Left lobe of liver (tissue), 2 donors: ENCODE measurements around the gene THOP1. TPM values are rescaled to one million over a fixed set of nuclear protein-coding genes. Genes with fewer than 3 reads are reported as not detected.

Experiments used
- ATAC-seq: fragments of 200-7000 bp; cut with Tn5 transposase; one replicate; pipeline ENCODE4 v1.9.1; 2020; ENCODE audit warnings: mild to moderate bottlenecking, moderate library complexity
- DNase-seq: peaks from one replicate; pipeline ENCODE4 v3.0.0-alpha.2; 2020; ENCODE audit warnings: low spot score
- total RNA-seq: library from RNA; stranded (reverse); gene quantifications from one replicate; pipeline ENCODE4 v1.2.1, GENCODE V29; 2021
- donor health status: DM: no; HTN: no; CAD: no; lungs with moderate emphysema.
- donor health status: DM: no; HTN: yes; CAD: no.

The THOP1 gene
- total RNA-seq, 1 donor from 2014 or later = 33.5 TPM

- ATAC-seq (no peak), DNase-seq (no peak)
These were observed 15.2 kb downstream of the THOP1 start for GRCh38 chr19:2800506-2800905.

- ATAC-seq = no peak
These were observed 17.5 kb downstream of the THOP1 start for GRCh38 chr19:2802826-2803225.

DNA sequence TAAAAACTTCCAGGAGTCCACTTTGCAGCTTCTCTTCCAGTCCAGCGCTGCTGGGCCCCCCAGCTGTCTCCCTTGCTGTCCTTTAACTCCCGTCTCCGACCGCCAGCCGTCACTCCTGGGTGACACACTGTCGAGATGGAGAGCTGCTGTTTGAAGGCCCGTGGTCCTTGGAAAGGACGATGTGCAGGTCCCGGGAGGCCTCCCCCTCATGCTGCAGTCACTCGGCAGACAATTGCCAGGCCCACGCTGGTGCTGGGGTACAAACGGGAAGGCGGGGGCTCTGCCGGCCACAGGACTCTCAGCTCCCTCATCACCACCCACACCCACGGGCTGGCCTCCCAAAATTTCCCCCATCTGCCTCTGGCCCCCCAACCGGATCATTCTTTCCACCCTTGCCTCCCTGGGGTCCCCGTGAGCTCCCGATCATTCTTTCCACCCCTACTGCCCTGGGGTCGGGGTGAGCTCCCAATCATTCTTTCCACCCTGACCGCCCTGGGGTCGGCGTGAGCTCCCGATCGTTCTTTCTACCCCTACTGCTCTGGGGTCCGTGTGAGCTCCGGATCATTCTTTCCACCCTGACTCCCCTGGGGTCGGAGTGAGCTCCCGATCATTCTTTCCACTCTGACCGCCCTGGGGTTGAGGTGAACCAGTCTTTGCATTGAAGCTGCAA, 18.3 kb downstream of the THOP1 start:
- no peak for ATAC-seq
- no peak for DNase-seq

More at GRCh38 chr19:2802826-2803225, 17.5 kb downstream of the THOP1 start:
- no peak for DNase-seq

GRCh38 chr19:2804156-2805004, 19.1 kb downstream of the THOP1 start:
- DNase-seq = no peak

GRCh38 chr19:2805261-2805900, 20.1 kb downstream of the THOP1 start:
- no peak for ATAC-seq
- DNase-seq = no peak

More at GRCh38 chr19:2804156-2805004, 19.1 kb downstream of the THOP1 start:
- ATAC-seq = no peak

DNA sequence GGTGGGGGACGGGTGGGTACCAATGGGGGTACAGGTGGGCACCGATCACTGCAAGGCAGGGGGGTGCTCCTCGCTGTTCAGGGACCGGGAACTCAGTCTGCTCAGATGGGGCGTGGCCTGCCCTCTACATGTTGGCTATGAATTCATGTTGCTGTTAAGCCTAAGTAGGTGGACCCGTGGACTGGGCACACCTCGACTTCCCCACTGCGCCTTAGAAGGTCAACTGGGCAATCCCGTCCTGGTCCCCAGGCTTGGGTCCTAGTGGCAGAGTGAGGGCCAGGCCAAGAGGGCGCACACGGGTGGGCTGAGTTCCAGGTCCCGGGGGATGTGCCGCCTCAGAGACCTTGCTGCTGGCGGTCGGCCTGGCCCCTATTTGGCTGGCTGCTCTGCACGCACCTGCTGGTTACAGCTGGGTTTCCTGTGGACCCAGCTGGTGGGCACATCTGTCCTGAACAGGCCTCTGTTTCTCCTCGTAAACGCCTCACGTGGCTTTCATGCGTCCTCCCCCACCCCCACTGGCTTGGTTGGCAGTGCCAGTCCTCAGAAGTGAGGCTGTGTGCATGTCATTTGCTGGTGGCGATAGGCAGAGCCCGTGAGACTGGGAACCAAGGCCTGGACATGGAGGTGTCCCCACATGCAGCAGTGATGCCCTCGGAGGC, 20.8 kb downstream of the THOP1 start:
- no peak for ATAC-seq
- DNase-seq = no peak

DNA sequence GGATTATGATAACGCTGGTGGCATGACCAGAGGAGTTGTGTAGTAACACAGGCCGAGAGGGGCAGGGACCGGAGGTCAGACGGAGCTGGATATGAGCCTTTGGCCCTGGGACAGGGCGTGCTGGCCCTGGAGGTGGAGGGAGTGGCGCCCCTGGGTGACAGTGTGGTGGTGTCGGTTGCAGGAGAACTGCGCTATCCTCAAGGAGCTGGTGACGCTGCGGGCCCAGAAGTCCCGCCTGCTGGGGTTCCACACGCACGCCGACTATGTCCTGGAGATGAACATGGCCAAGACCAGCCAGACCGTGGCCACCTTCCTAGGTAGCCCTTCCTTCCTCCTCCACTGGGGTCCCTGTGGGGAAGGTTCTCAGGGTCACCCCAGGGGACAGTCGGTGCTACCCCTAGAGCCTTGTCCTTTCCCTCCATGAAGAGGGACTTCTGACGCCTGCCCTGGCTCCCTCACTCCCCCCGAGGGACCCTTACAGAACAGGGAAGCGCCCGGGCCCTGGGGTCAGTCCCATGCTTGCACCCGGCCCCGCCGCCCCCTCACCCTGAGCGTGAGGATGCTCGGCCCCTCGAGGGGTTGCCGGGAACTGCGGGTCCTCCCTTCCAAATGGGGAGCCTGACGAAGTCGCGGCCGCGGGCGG, 21.6 kb downstream of the THOP1 start:
- DNase-seq = no peak
- no peak for ATAC-seq

- ATAC-seq (no peak), DNase-seq (no peak)
These were observed 22.3 kb downstream of the THOP1 start for GRCh38 chr19:2807379-2808128.

DNA sequence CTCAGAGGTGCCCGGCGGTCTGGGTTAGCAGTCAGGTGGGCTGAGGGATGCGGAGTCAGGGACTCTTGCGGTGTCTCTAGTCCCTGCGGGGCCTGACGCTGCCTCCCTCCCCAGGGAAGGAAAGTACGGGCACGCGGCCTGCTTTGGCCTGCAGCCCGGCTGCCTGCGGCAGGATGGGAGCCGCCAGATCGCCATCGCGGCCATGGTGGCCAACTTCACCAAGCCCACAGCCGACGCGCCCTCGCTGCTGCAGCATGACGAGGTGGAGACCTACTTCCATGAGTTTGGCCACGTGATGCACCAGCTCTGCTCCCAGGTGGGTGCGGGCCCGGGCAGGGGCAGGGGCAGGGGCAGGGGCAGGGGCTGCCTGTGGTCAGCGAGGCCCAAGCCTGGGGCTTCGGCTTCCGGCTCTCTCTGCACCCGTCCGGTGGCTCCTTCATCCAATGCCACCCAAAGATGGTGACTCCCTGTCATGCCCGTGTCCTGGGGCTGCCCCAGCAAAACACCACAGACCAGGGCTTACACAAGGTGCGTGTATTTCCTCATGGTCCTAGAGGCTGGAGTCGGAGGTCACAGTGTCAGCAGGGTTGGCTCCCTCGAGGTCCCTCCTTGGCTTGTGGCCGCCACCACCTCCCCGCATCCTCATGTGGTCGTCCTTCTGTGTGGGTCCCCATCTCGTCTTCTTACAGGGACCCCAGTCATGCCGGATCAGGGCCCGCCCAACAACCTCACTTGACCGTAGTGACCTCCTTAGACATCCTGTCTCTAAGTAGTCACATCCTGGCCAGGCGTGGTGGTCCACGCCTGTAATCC, 23.0 kb downstream of the THOP1 start:
- no peak for DNase-seq

DNA sequence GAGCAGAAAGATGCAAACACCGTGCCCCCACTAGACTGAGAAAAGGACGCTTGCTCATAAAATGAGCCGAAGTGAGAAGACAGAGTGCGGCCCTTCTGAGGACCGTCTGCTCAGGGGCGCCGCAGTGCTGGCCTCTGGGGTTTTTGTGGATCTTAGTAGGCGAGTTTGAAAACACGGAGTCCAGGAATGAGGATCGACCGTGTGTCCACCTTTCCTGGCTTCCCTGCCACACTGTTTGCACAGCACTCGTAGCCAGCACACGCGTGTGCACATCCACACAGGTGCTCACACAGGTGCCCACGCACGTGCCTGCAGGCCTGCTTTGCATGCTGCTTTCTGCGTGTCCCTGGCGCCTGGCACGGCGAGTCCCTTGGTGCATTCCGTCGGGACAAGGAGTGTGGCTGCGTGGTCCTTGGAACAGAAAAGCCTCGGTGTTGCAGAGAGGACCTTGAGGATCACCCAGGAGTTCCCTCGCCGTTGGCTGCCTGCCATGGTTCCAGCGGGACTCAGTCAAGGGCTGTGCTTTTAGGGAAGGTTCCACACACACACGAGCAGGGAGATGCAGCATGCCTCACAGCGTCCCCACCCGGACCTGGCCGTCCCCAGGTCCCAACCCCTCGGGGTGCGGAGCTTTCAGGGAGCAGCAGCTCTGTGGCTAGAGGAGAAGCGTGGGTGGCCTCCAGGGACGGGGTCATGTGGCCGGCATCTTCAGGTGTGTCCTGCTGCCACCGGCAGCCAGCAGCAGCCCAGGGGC, 24.3 kb downstream of the THOP1 start:
- DNase-seq (no peak), ATAC-seq (no peak)

More for the DNA sequence above, 23.0 kb downstream of the THOP1 start:
- no peak for ATAC-seq

GRCh38 chr19:2810141-2811091, 25.1 kb downstream of the THOP1 start:
- no peak for DNase-seq

GRCh38 chr19:2811221-2811722, 26.0 kb downstream of the THOP1 start:
- DNase-seq (peak; percentile 87), ATAC-seq (peak; percentile 80)

More at GRCh38 chr19:2810141-2811091, 25.1 kb downstream of the THOP1 start:
- ATAC-seq = no peak

DNA sequence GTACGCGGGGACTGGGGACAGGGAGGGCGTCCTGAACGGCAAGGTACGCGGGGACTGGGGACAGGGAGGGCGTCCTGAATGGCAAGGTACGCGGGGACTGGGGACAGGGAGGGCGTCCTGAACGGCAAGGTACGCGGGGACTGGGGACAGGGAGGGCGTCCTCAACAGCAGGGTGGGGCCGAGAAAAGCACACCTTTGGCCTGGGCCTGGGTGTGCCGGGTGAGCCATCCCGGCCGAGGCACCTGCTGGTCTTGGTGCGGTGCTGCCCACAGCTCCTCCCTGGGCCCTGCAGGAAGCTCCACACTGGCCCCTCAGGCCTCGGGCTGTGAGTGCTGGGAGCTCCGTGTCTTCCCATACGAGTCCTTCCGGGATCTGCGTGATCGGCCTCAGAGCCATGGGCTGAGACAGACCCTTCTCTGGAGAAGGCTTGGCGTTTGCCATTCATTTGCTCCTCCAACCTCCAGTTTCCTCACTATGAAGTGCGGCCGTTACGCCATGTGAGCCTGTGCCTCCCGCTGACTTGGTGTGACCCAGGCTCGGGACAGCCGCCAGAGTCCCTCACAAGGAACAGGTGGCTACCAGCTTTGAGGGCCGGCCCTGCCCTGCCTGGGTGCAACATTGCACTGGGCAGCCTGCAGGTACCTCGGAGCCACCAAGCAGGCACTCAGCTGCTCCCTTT, 26.6 kb downstream of the THOP1 start:
- peak; percentile 54 for ATAC-seq

GRCh38 chr19:2812414-2813234, 27.3 kb downstream of the THOP1 start:
- DNase-seq (no peak), ATAC-seq (no peak)

More for the DNA sequence above, 26.6 kb downstream of the THOP1 start:
- peak; percentile 68 for DNase-seq
